GM12891 (cell line): Measurements from ENCODE around the gene LEP.

Experiments used
- POLR2AphosphoS5 ChIP-seq: IDR thresholded peaks from 2 replicates; pipeline ENCODE4 v1.6.1; 2011; ENCODE audit warnings: low read depth, low read length, control low read depth
- TAF1 ChIP-seq: IDR thresholded peaks from 2 replicates; pipeline ENCODE4 v1.6.1; 2011; ENCODE audit warnings: low read depth, low read length, control low read depth

DNA sequence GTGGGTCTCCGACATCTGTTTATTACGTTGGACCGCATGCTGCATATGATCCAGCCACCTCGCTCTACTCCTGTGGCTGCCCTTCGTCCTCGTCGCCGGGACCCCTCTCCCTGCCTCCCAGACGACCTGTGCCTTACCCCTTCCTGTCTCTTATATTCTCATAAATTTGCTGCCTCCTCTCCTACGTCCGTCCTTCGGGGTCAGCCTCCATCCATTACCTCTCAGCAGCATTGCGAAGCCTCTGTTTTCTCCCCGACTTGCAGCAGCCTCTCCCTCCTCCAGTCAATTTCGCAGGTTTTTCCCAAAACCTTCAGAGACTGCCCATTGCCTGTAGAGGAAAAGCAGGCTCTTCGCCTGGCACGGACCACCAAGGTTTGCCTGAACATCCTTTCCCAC lies 39.4 kb upstream of the LEP start:
- TF ChIP-seq TAF1 (no peak), POLR2AphosphoS5 (no peak)
